Neuronal stem cell (in vitro differentiated cells): ENCODE results near the gene GUCD1.
A peak's percentile ranks its signal among the peaks of the same experiment; 100 is the strongest.
"Not testable (repeated sequence)": the region's sequence is repeated elsewhere in the genome, so short reads cannot be mapped to it uniquely, and the experiment has no call there.

Experiments used
- DNase-seq: peaks from one replicate; pipeline ENCODE4 v3.0.0-alpha.2; 2013; ENCODE audit warnings: low spot score
- H2AFZ ChIP-seq: one replicate; pipeline ENCODE4 v1.6.1; 2013; ENCODE audit warnings: mild to moderate bottlenecking, low read length, inconsistent platforms
- H2AK5ac ChIP-seq: 2 replicates; pipeline ENCODE4 v1.6.1; 2013; ENCODE audit warnings: low read depth, mild to moderate bottlenecking, inconsistent platforms, low read length, moderate library complexity, mixed read lengths
- H2BK120ac ChIP-seq: 2 replicates; pipeline ENCODE4 v1.6.1; 2013; ENCODE audit warnings: low read depth, mild to moderate bottlenecking, inconsistent platforms, low read length, moderate library complexity, mixed read lengths
- H2BK12ac ChIP-seq: one replicate; pipeline ENCODE4 v1.6.1; 2013; ENCODE audit warnings: low read length, inconsistent platforms
- H2BK15ac ChIP-seq: 2 replicates; pipeline ENCODE4 v1.6.1; 2013; ENCODE audit warnings: mild to moderate bottlenecking, low read length, inconsistent platforms, mixed read lengths
- H2BK5ac ChIP-seq: one replicate; pipeline ENCODE4 v1.6.1; 2013; ENCODE audit warnings: inconsistent platforms, mild to moderate bottlenecking, low read length, moderate library complexity
- H3K14ac ChIP-seq: one replicate; pipeline ENCODE4 v1.6.1; 2013; ENCODE audit warnings: low read length, inconsistent platforms
- H3K18ac ChIP-seq: 2 replicates; pipeline ENCODE4 v1.6.1; 2013; ENCODE audit warnings: low read length, inconsistent platforms
- H3K23ac ChIP-seq: 2 replicates; pipeline ENCODE4 v1.6.1; 2013; ENCODE audit warnings: low read depth, mild to moderate bottlenecking, mixed read lengths, low read length, inconsistent platforms; ENCODE audit not compliant: poor library complexity
- H3K27ac ChIP-seq: replicated peaks from 3 replicates; pipeline ENCODE4 v1.5.1; 2013; ENCODE audit warnings: low read length, inconsistent platforms
- H3K27me3 ChIP-seq, 3 experiments: 2 replicates each; pipeline ENCODE4 v1.6.1; 2013; ENCODE audit warnings: low read length in 3 of 3, mild to moderate bottlenecking in 2 of 3, inconsistent platforms in 1 of 3, low read depth in 1 of 3, mixed read lengths in 1 of 3, moderate library complexity in 1 of 3; ENCODE audit not compliant: control insufficient read depth in 3 of 3, insufficient read depth in 3 of 3
- H3K36me3 ChIP-seq, 2 donors: replicated peaks in 1 of 2; 2 replicates each; pipeline ENCODE4 v1.6.1; 2013; ENCODE audit warnings: low read length in 2 of 2; ENCODE audit not compliant: control insufficient read depth in 2 of 2, insufficient read depth in 2 of 2
- H3K4ac ChIP-seq: 2 replicates; pipeline ENCODE4 v1.6.1; 2013; ENCODE audit warnings: inconsistent platforms, mild to moderate bottlenecking, low read length, moderate library complexity
- H3K4me1 ChIP-seq, 2 donors: 1 replicate in 1 of 2; 2 replicates in 1 of 2; pipeline ENCODE4 v1.6.1; 2013; ENCODE audit warnings: low read length in 2 of 2, low read depth in 1 of 2; ENCODE audit not compliant: control insufficient read depth in 2 of 2, insufficient read depth in 1 of 2
- H3K4me2 ChIP-seq: one replicate; pipeline ENCODE4 v1.6.1; 2013; ENCODE audit warnings: mild to moderate bottlenecking, low read length, inconsistent platforms; ENCODE audit not compliant: insufficient read depth, poor library complexity, severe bottlenecking
- H3K4me3 ChIP-seq, 2 donors: 2 replicates each; pipeline ENCODE4 v1.5.1; 2013; ENCODE audit warnings: low read length in 2 of 2, mild to moderate bottlenecking in 2 of 2, inconsistent platforms in 1 of 2, moderate library complexity in 1 of 2
- H3K79me1 ChIP-seq: one replicate; pipeline ENCODE4 v1.6.1; 2013; ENCODE audit warnings: low read depth, mild to moderate bottlenecking, inconsistent platforms, low read length, moderate library complexity
- H3K9ac ChIP-seq: one replicate; pipeline ENCODE4 v1.6.1; 2013; ENCODE audit warnings: mild to moderate bottlenecking, low read depth, low read length, inconsistent platforms; ENCODE audit not compliant: poor library complexity
- H3K9me3 ChIP-seq, 2 donors: replicated peaks in 1 of 2; 2 replicates each; pipeline versions ENCODE3 to v1.6.1; 2013; ENCODE audit warnings: low read length in 2 of 2, mild to moderate bottlenecking in 2 of 2, inconsistent platforms in 1 of 2, low read depth in 1 of 2, mixed read lengths in 1 of 2, moderate library complexity in 1 of 2; ENCODE audit not compliant: control insufficient read depth in 2 of 2, insufficient read depth in 1 of 2
- H4K8ac ChIP-seq: one replicate; pipeline ENCODE4 v1.6.1; 2013; ENCODE audit warnings: low read depth, mild to moderate bottlenecking, inconsistent platforms, low read length, moderate library complexity
- H4K91ac ChIP-seq: one replicate; pipeline ENCODE4 v1.6.1; 2013; ENCODE audit warnings: low read length, low read depth, mild to moderate bottlenecking, inconsistent platforms; ENCODE audit not compliant: poor library complexity
- WGBS, 2 donors: extraction: QIAGEN DNeasy Blood & Tissue Kit; methylation state at CpG; one replicate each; pipeline ENCODE4 v1.1.7; 2013; ENCODE audit warnings: missing lambda C conversion rate in 2 of 2, mixed read lengths in 1 of 2; ENCODE audit not compliant: insufficient read length in 2 of 2, insufficient replicate concordance in 1 of 2; ENCODE audit errors: extremely low coverage in 2 of 2; 5-methylcytosine and 5-hydroxymethylcytosine counted together

GUCD1 gene

GRCh38 chr22:24593836-24594568 is 39.1 kb upstream of the GUCD1 start:
- no peak overlapping the region for H2BK15ac ChIP-seq
- H3K4me3 ChIP-seq = peak overlapping the region in 1 of 2 donors; percentile 59
- H3K9me3 ChIP-seq = no peaks in the 10 kb centered on the region
- peak overlapping the region; percentile 38 for H2AK5ac ChIP-seq
- H3K27me3 ChIP-seq = peaks cover 0 to 2% (median 0%) of the 10 kb centered on the region in 3 experiments
- H4K8ac ChIP-seq = no peak overlapping the region
- H3K4ac ChIP-seq = no peak overlapping the region
- H2BK120ac ChIP-seq = peak overlapping the region; percentile 16
- H2BK12ac ChIP-seq = no peak overlapping the region
- peak overlapping the region; percentile 59 for H2AFZ ChIP-seq
- no peak for DNase-seq
- no peak overlapping the region for H4K91ac ChIP-seq
- H3K79me1 ChIP-seq = peaks cover 2% of the 10 kb centered on the region
- no peak overlapping the region for H3K27ac ChIP-seq
- peaks cover 13 to 19% of the 10 kb centered on the region in 2 donors for H3K4me1 ChIP-seq
- peak overlapping the region; percentile 44 for H3K23ac ChIP-seq
- no peak overlapping the region for H2BK5ac ChIP-seq
- no peak overlapping the region for H3K9ac ChIP-seq
- no peak overlapping the region for H3K4me2 ChIP-seq
- WGBS, 2 donors = no CpG with 5 or more reads among the region's 16 CpGs
- H3K36me3 ChIP-seq = peaks cover 6% of the 10 kb centered on the region in 2 donors
- no peak overlapping the region for H3K14ac ChIP-seq
- peak overlapping the region; percentile 78 for H3K18ac ChIP-seq

- not testable (repeated sequence) for H2BK15ac ChIP-seq, H3K4ac ChIP-seq, H3K27ac ChIP-seq, DNase-seq, H2BK5ac ChIP-seq, H3K27me3 ChIP-seq, H3K4me2 ChIP-seq, H3K79me1 ChIP-seq, H3K9me3 ChIP-seq, H3K23ac ChIP-seq, H4K8ac ChIP-seq, H3K14ac ChIP-seq, H3K36me3 ChIP-seq, H4K91ac ChIP-seq, H3K18ac ChIP-seq, H2BK120ac ChIP-seq, H3K9ac ChIP-seq, H2BK12ac ChIP-seq
- Histone ChIP-seq H3K4me3 (peak overlapping the region in 1 of 2 donors; percentile 59), H2AFZ (peak overlapping the region; percentile 95), H3K4me1 (peaks cover 13 to 19% of the 10 kb centered on the region in 2 donors), H2AK5ac (peak overlapping the region; percentile 48)
- WGBS, 2 donors = no CpG with 5 or more reads among the region's 10 CpGs
Observed at GRCh38 chr22:24593559-24593835, 38.6 kb upstream of the GUCD1 start.

GRCh38 chr22:24592851-24593558 is 38.1 kb upstream of the GUCD1 start, which contains the start of gene LRRC75B:
Gene LRRC75B, minus strand, starts transcription at chr22:24593073. Its CDS starts 34 bp downstream, at chr22:24593039.
- peak within 1 kb of the TSS; percentile 46 for H2BK15ac ChIP-seq
- H2AFZ ChIP-seq = peak within 1 kb of the TSS; percentile 95
- no CpG with 5 or more reads among the region's 72 CpGs for WGBS, 2 donors
- peak within 1 kb of the TSS; percentile 95 for H2BK120ac ChIP-seq
- H2AK5ac ChIP-seq = peak within 1 kb of the TSS; percentile 76
- H3K14ac ChIP-seq = peak within 1 kb of the TSS; percentile 85
- H3K4me2 ChIP-seq = peak within 1 kb of the TSS; percentile 82
- no peaks in the 10 kb centered on the region for H3K9me3 ChIP-seq
- H3K4me3 ChIP-seq = peak within 1 kb of the TSS; percentile 59 to 87
- no peak within 1 kb of the TSS for H4K8ac ChIP-seq
- peak within 1 kb of the TSS; percentile 48 for H2BK12ac ChIP-seq
- H3K23ac ChIP-seq = peak within 1 kb of the TSS; percentile 92
- H3K27me3 ChIP-seq = peaks cover 0 to 2% (median 0%) of the 10 kb centered on the region in 3 experiments
- H3K36me3 ChIP-seq = peaks cover 11 to 13% of the 10 kb centered on the region in 2 donors
- H2BK5ac ChIP-seq = no peak within 1 kb of the TSS
- H3K27ac ChIP-seq = peak within 1 kb of the TSS; percentile 35
- peak within 1 kb of the TSS; percentile 54 for H3K4ac ChIP-seq
- H3K9ac ChIP-seq = peak within 1 kb of the TSS; percentile 96
- peaks cover 13 to 19% of the 10 kb centered on the region in 2 donors for H3K4me1 ChIP-seq
- no peak within 1 kb of the TSS for H4K91ac ChIP-seq
- peak within 1 kb of the TSS; percentile 97 for H3K18ac ChIP-seq
- peak; percentile 77 for DNase-seq
- H3K79me1 ChIP-seq = peaks cover 2% of the 10 kb centered on the region
